NCI-H345 treated with DMSO at 0.1 percent for 48 hours (cell line): ENCODE results near the gene AADAC.
"Not testable (repeated sequence)": the region's sequence is repeated elsewhere in the genome, so short reads cannot be mapped to it uniquely, and the experiment has no call there.

ENCODE experiments used
- DNase-seq: peaks from one replicate; lab custom pipeline; 2025; ENCODE audit not compliant: unreplicated experiment; lab: John Stamatoyannopoulos, UW

Gene AADAC

GRCh38 chr3:151852074-151852811, 38.3 kb downstream of the AADAC start:
- no peak for DNase-seq

GRCh38 chr3:151856118-151856517, 42.2 kb downstream of the AADAC start:
- DNase-seq = no peak

GRCh38 chr3:151856641-151857040, 42.7 kb downstream of the AADAC start:
- no peak for DNase-seq

GRCh38 chr3:151859233-151859673, 45.3 kb downstream of the AADAC start:
- no peak for DNase-seq

GRCh38 chr3:151859905-151860304, 46.0 kb downstream of the AADAC start:
- no peak for DNase-seq

- no peak for DNase-seq
Observed at GRCh38 chr3:151863611-151864010, 49.7 kb downstream of the AADAC start.

- no peak for DNase-seq
Observed at GRCh38 chr3:151864423-151865101, 50.6 kb downstream of the AADAC start.

- DNase-seq = no peak
Observed at GRCh38 chr3:151866711-151867410, 52.9 kb downstream of the AADAC start.

- DNase-seq = no peak
Observed at GRCh38 chr3:151867666-151868065, 53.8 kb downstream of the AADAC start.

- DNase-seq = no peak
Observed at GRCh38 chr3:151869181-151869580, 55.3 kb downstream of the AADAC start.

GRCh38 chr3:151871639-151872468, 57.9 kb downstream of the AADAC start:
- no peak for DNase-seq

- no peak for DNase-seq
Observed at GRCh38 chr3:151873398-151873797, 59.5 kb downstream of the AADAC start, which contains the start of gene SUCNR1. SUCNR1 (plus strand) TSS chr3:151873643; CDS start chr3:151879893, 6,250 bp downstream.

- DNase-seq = not testable (repeated sequence)
Observed at GRCh38 chr3:151874079-151874478, 60.2 kb downstream of the AADAC start.

- DNase-seq = no peak
Observed at GRCh38 chr3:151875759-151876158, 61.8 kb downstream of the AADAC start.

- DNase-seq = no peak
Observed at GRCh38 chr3:151877269-151877668, 63.4 kb downstream of the AADAC start.
